Nephron progenitor cell (in vitro differentiated cells): Measurements from ENCODE around the gene HES5.

Source experiments
- DNase-seq: peaks from one replicate; pipeline ENCODE4 v3.0.0; 2021
- H3K27ac Mint-ChIP-seq: 2 replicates; pipeline ENCODE4 v1.8.0; 2021; ENCODE audit warnings: mild to moderate bottlenecking, moderate library complexity, mixed read lengths
- H3K27me3 Mint-ChIP-seq: 2 replicates; pipeline ENCODE4 v1.8.0; 2021; ENCODE audit warnings: mild to moderate bottlenecking, low read depth, mixed read lengths; ENCODE audit not compliant: poor library complexity
- H3K36me3 Mint-ChIP-seq: 2 replicates; pipeline ENCODE4 v1.8.0; 2021; ENCODE audit warnings: low read depth, mixed read lengths
- H3K4me1 Mint-ChIP-seq: 2 replicates; pipeline ENCODE4 v1.8.0; 2021; ENCODE audit warnings: mixed read lengths
- H3K4me3 Mint-ChIP-seq: 2 replicates; pipeline ENCODE4 v1.8.0; 2021; ENCODE audit warnings: mild to moderate bottlenecking, moderate library complexity, mixed read lengths
- H3K9me3 Mint-ChIP-seq: 2 replicates; pipeline ENCODE4 v1.8.0; 2021; ENCODE audit warnings: mild to moderate bottlenecking, moderate library complexity, mixed read lengths
- TF ChIP-seq, protein P1 (sequence below): fragments of 200-600 bp; sonication (generic); IDR thresholded peaks from 2 replicates; pipeline ENCODE4 v1.5.0; 2021; ENCODE audit warnings: antibody characterized with exemption

The HES5 gene

DNA sequence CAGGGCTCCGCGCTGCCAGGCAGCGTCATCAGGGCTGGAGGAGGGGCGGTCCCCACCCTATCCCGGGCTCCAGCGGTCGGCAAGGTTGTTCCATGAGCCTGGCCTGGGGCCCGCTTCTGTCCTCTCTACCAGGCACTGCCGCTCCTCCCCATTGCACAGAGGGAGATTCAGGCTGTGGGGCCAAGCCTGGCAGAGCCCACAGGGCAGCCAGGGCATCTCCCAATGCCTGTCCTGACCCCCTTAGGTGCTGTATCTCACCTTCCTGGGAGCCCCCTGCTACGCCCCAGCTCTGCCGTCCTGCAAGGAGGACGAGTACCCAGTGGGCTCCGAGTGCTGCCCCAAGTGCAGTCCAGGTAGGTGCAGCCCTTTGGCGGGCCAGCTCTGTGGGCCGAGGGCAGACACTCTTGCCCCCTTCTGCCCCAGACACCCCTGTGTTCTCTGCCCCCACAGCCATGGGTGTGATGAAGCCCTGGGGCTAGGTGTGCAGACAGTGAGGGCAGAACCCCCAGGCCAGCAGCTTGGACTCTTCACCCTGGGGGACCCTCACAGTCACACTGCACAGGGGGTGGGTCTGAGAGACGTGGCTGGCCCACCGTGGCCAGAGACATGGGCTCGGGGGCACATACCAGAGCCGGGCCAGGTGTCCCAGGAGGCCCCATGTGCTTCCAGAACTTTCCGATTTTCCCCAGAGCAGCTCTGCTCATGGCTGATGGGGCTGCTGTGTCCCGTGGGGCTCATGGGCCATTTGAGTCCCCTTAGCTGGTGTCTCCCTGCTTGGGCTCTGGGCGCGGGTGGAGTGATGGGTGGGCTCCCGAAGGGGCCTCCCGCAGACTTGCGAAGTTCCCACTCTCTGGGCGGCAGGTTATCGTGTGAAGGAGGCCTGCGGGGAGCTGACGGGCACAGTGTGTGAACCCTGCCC lies 27.7 kb upstream of the HES5 start:
- H3K4me1 Mint-ChIP-seq: peaks cover 22% of the 10 kb centered on the region
- no peak overlapping the region for H3K27ac Mint-ChIP-seq
- no peak overlapping the region for H3K4me3 Mint-ChIP-seq
- H3K27me3 Mint-ChIP-seq: peaks cover 14% of the 10 kb centered on the region
- H3K36me3 Mint-ChIP-seq: no peaks in the 10 kb centered on the region
- H3K9me3 Mint-ChIP-seq: no peaks in the 10 kb centered on the region
- no peak for DNase-seq
- TF ChIP-seq, protein P1, sequence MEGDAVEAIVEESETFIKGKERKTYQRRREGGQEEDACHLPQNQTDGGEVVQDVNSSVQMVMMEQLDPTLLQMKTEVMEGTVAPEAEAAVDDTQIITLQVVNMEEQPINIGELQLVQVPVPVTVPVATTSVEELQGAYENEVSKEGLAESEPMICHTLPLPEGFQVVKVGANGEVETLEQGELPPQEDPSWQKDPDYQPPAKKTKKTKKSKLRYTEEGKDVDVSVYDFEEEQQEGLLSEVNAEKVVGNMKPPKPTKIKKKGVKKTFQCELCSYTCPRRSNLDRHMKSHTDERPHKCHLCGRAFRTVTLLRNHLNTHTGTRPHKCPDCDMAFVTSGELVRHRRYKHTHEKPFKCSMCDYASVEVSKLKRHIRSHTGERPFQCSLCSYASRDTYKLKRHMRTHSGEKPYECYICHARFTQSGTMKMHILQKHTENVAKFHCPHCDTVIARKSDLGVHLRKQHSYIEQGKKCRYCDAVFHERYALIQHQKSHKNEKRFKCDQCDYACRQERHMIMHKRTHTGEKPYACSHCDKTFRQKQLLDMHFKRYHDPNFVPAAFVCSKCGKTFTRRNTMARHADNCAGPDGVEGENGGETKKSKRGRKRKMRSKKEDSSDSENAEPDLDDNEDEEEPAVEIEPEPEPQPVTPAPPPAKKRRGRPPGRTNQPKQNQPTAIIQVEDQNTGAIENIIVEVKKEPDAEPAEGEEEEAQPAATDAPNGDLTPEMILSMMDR: no peak

DNA sequence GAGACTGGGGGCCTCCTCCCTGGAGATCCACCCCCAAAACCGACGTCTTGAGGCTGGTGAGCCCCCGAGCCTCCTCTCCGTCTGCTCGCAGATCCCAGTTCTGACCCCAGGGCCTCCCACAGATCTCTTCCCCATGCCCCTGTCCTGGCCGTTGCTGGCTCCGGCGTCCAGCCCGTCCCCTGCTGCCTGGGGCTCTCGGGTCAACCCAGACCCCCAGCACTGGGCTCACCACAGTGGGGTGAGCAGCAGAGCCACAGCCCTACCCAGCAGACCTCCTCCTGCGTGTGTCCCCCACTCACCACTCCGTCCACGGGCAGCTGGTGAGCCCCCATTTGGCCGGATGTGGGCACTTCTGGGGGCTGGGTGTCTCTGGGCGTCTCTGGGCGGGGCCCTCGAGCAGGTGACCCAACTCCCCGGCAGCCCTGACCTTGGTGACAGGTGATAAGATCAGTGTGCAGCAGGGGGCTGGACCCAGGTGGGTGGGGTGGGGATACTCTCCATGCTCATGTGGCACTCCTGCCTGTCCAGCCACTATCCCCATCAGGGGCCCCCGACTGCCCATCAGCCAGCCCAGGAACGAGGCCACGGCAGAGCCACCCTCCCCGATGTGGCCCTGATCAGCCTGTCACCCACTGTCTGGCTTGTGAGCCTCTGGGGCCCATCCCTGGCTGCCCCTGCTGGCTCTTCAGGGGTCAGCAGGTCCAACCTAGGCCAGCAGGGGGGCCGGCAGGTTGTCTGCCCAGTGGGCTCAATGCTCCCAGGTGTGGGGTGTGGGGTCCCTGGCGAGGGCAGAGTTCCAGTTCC lies 26.8 kb upstream of the HES5 start:
- H3K27me3 Mint-ChIP-seq: peaks cover 14% of the 10 kb centered on the region
- DNase-seq: no peak
- no peak overlapping the region for H3K27ac Mint-ChIP-seq

DNA sequence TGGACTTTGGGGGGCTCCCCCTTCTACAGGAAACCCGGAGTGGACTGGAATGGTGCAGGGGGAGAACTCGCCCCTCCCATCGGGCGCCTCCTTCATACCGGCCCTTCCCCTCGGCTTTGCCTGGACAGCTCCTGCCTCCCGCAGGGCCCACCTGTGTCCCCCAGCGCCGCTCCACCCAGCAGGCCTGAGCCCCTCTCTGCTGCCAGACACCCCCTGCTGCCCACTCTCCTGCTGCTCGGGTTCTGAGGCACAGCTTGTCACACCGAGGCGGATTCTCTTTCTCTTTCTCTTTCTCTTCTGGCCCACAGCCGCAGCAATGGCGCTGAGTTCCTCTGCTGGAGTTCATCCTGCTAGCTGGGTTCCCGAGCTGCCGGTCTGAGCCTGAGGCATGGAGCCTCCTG lies 26.2 kb upstream of the HES5 start, which contains the start of gene TNFRSF14:
TSS of gene TNFRSF14 (plus strand) at position 95 of the 401 bp plus-strand sequence. CDS start at position 389, 294 bp downstream.
- Mint-ChIP-seq H3K4me3 (no peak within 1 kb of the TSS), H3K36me3 (no peaks in the 10 kb centered on the region), H3K4me1 (peaks cover 24% of the 10 kb centered on the region), H3K27me3 (peaks cover 10% of the 10 kb centered on the region), H3K9me3 (no peaks in the 10 kb centered on the region), H3K27ac (no peak within 1 kb of the TSS)
- no peak for DNase-seq
- TF ChIP-seq, protein P1: no peak

More for the DNA sequence above, 26.8 kb upstream of the HES5 start:
- H3K9me3 Mint-ChIP-seq: no peaks in the 10 kb centered on the region
- H3K4me1 Mint-ChIP-seq: peaks cover 21% of the 10 kb centered on the region
- TF ChIP-seq, protein P1: no peak
- H3K36me3 Mint-ChIP-seq: no peaks in the 10 kb centered on the region
- no peak overlapping the region for H3K4me3 Mint-ChIP-seq

DNA sequence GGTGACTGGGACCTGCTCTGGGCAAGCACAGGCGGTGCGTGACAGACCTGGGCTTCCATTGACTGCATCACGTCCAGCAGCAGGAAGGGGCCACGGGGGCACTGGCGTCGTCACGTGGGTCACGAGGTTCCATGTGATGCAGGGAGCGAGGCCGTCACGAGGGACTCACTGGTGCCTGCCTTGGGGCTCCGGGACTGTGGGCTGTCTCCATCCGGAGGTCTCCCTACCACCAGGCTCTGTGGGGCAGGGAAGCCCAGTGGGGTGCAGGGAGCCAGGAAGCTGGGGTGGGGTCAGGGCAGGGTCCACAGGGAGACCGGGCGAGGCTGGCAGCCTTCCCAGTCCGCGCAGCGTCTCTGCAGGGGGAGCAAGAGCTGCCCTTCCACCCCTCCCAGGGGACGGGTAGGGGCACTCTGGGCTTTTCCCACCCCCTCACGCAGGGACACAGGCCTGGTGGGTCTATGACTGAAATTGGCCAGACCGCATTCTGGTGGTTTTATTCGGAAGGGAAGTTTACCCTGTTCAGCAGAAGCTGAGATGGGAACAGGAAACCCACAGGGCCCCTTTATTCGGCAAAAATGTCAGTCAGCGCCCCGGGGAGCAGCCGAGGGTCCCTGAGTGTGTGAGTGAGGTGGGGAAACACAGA lies 25.7 kb upstream of the HES5 start:
- H3K9me3 Mint-ChIP-seq: no peaks in the 10 kb centered on the region
- peaks cover 10% of the 10 kb centered on the region for H3K27me3 Mint-ChIP-seq
- no peaks in the 10 kb centered on the region for H3K36me3 Mint-ChIP-seq
- TF ChIP-seq, protein P1: no peak
- H3K4me1 Mint-ChIP-seq: peaks cover 29% of the 10 kb centered on the region
- H3K27ac Mint-ChIP-seq: no peak overlapping the region
- H3K4me3 Mint-ChIP-seq: no peak overlapping the region
- no peak for DNase-seq

DNA sequence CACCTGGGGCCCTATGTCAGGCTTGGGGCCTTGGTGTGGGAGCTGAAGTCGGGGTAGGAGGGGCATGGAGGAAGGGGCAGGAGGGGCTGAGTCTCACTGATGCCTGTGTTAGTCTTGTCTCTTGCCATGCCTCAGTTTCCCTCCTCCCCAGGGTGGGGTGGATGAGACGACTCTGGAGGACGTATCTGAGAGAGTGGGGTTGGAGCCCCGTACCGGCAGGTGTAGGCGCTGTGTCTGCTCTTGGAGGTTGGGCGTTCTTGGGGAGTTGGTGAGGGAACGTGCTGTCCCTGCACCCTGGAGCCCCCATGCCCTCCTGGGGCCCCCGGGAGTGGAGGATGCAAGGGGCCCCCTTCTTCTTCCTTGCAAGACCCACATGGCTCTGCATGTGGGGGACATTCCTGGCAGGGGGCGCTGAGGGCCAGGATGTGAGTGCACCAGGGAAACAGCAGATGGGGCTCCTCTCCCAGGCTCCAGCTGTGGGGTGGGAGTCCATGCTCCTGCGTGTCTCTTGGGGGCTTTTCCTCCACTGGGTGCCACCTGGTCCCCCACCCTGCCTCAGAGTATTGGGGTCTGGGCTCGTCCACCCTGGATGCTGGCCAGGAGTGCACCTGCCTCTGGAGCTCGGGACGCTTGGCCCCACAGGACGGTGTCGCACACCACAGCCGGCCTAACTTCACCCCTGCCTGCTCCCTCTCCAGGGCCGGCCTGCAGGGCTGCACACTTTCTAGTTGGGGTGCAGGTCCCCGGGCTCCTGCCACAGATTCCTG lies 24.7 kb upstream of the HES5 start:
- Mint-ChIP-seq H3K9me3 (no peaks in the 10 kb centered on the region), H3K4me3 (no peak overlapping the region), H3K27me3 (peaks cover 10% of the 10 kb centered on the region), H3K27ac (no peak overlapping the region), H3K4me1 (peaks cover 37% of the 10 kb centered on the region), H3K36me3 (no peaks in the 10 kb centered on the region)
- TF ChIP-seq, protein P1: peak; percentile 24
- no peak for DNase-seq
